Breast epithelium (tissue), 3 donors: Measurements from ENCODE around the gene RECQL5.

ENCODE experiments used
- CTCF ChIP-seq, 3 donors: fragments of 450-650 bp; IDR thresholded peaks; one replicate each; pipeline ENCODE4 v1.5.1; 2016 to 2017; ENCODE audit warnings: antibody characterized with exemption in 3 of 3, mild to moderate bottlenecking in 3 of 3, moderate library complexity in 3 of 3
- POLR2A ChIP-seq: fragments of 450-650 bp; IDR thresholded peaks from one replicate; pipeline ENCODE4 v1.6.1; 2016; ENCODE audit warnings: antibody characterized with exemption, mild to moderate bottlenecking, moderate library complexity
- POLR2AphosphoS5 ChIP-seq, 3 donors: sonication (generic); formaldehyde crosslinking; IDR thresholded peaks; one replicate each; pipeline ENCODE4 v1.6.1; 2017; ENCODE audit warnings: antibody characterized with exemption in 3 of 3

GRCh38 chr17:75607086-75607485, 59.9 kb downstream of the RECQL5 start:
- TF ChIP-seq POLR2A (no peak), CTCF (IDR thresholded peaks at IDR 0.05) (no peak), POLR2AphosphoS5 (IDR thresholded peaks at IDR 0.05) (no peak)
